HL-60 (cell line): ENCODE results near the gene PLPPR5.

Experiments used
- CTCF ChIP-seq: IDR thresholded peaks from one replicate; pipeline ENCODE4 v1.5.1; 2011; ENCODE audit warnings: low read length, control low read depth, inconsistent platforms; ENCODE audit not compliant: insufficient read depth
- GABPA ChIP-seq: IDR thresholded peaks from 2 replicates; pipeline ENCODE4 v1.6.1; 2012; ENCODE audit warnings: low read depth
- POLR2AphosphoS5 ChIP-seq: IDR thresholded peaks from 2 replicates; pipeline ENCODE4 v1.6.1; 2012; ENCODE audit warnings: low read depth
- REST ChIP-seq: IDR thresholded peaks from 2 replicates; pipeline ENCODE4 v1.6.1; 2012; ENCODE audit warnings: low read depth; ENCODE audit not compliant: insufficient replicate concordance
- SPI1 ChIP-seq: IDR thresholded peaks from 2 replicates; pipeline ENCODE4 v1.6.1; 2012; ENCODE audit warnings: low read depth, mild to moderate bottlenecking, borderline replicate concordance

GRCh38 chr1:98939471-98939870 is 65.2 kb downstream of the PLPPR5 start:
- TF ChIP-seq POLR2AphosphoS5: no peak
- TF ChIP-seq CTCF: no peak
- no peak for TF ChIP-seq GABPA
- TF ChIP-seq REST: no peak
- TF ChIP-seq SPI1: no peak
